B cell (primary cell): ENCODE measurements around the gene ARSI. TPM values are rescaled to one million over a fixed set of nuclear protein-coding genes. Genes with fewer than 3 reads are reported as not detected.

Experiments used
- ATAC-seq: fragments of 200-7000 bp; cut with Tn5 transposase; one replicate; pipeline ENCODE4 v1.10.0; 2021; ENCODE audit warnings: low read depth, mild to moderate bottlenecking, moderate number of reproducible peaks, moderate library complexity
- CTCF ChIA-PET: fragments of 350-600 bp; sonication (Branson Sonifier 250); formaldehyde crosslinking; loops from one replicate; lab custom pipeline; 2021; ENCODE audit warnings: antibody characterized with exemption, inconsistent platforms; lab: Charles Lee
- POLR2A ChIA-PET: fragments of 350-600 bp; sonication (Branson Sonifier 250); formaldehyde crosslinking; loops from one replicate; lab custom pipeline; 2021; ENCODE audit warnings: antibody characterized with exemption; lab: Charles Lee
- DNase-seq: peaks from one replicate; pipeline ENCODE4 v3.0.0; 2013
- H2AFZ ChIP-seq: 2 replicates; pipeline ENCODE4 v1.6.1; 2012; ENCODE audit warnings: mild to moderate bottlenecking, low read depth, low read length; ENCODE audit not compliant: insufficient read depth, poor library complexity, severe bottlenecking
- H3K27ac ChIP-seq, 2 donors: 1 replicate in 1 of 2; 2 replicates in 1 of 2; pipeline ENCODE4 v1.5.1; 2012 to 2013; ENCODE audit warnings: low read length in 2 of 2, mild to moderate bottlenecking in 2 of 2, moderate library complexity in 1 of 2
- H3K27me3 ChIP-seq, 4 experiments: fragments of 200-600 bp in 1 of 4; sonication (generic) in 1 of 4; replicated peaks in 1 of 4; 1 replicate in 2 of 4; 2 replicates in 2 of 4; pipeline versions ENCODE4 v1.6.1 to v1.7.0; 2013 to 2016; ENCODE audit warnings: low read length in 3 of 4, mild to moderate bottlenecking in 2 of 4, mixed read lengths in 1 of 4, moderate library complexity in 1 of 4; ENCODE audit not compliant: insufficient read depth in 4 of 4, control insufficient read depth in 3 of 4; ENCODE audit errors: control extremely low read depth in 1 of 4
- H3K36me3 ChIP-seq, 2 experiments: replicated peaks in 1 of 2; 1 replicate in 1 of 2; 2 replicates in 1 of 2; pipeline versions ENCODE4 v1.6.1 to v1.7.1; 2013; ENCODE audit warnings: low read length in 1 of 2; ENCODE audit not compliant: insufficient read depth in 2 of 2, control insufficient read depth in 1 of 2; ENCODE audit errors: control extremely low read depth in 1 of 2, extremely low read depth in 1 of 2
- H3K4me1 ChIP-seq, 2 donors: fragments of 200-600 bp in 1 of 2; sonication (generic) in 1 of 2; 1 replicate in 1 of 2; 2 replicates in 1 of 2; pipeline versions ENCODE4 v1.5.1 to v1.6.1; 2013 to 2017; ENCODE audit warnings: low read length in 2 of 2; ENCODE audit not compliant: control insufficient read depth in 2 of 2, insufficient read depth in 2 of 2
- H3K4me2 ChIP-seq: replicated peaks from 2 replicates; pipeline ENCODE3; 2012; ENCODE audit warnings: mild to moderate bottlenecking, low read depth, low read length; ENCODE audit not compliant: poor library complexity, severe bottlenecking
- H3K4me3 ChIP-seq, 5 experiments: fragments of 200-600 bp in 1 of 5; sonication (generic) in 1 of 5; 1 replicate in 3 of 5; 2 replicates in 2 of 5; pipeline versions ENCODE4 v1.5.1 to v1.7.0; 2011 to 2016; ENCODE audit warnings: low read length in 4 of 5, mild to moderate bottlenecking in 4 of 5, low read depth in 2 of 5, control low read depth in 1 of 5, moderate library complexity in 1 of 5; ENCODE audit not compliant: insufficient read depth in 1 of 5; ENCODE audit errors: control extremely low read depth in 1 of 5, extremely low read depth in 1 of 5
- H3K79me2 ChIP-seq: fragments of 200-600 bp; sonication (generic); one replicate; pipeline ENCODE4 v1.6.0; 2016; ENCODE audit warnings: low read length; ENCODE audit not compliant: control insufficient read depth, insufficient read depth
- H3K9ac ChIP-seq: fragments of 200-600 bp; sonication (generic); 2 replicates; pipeline ENCODE4 v1.6.1; 2017; ENCODE audit warnings: mild to moderate bottlenecking, low read length, moderate library complexity
- H3K9me3 ChIP-seq, 3 donors: one replicate each; pipeline versions ENCODE4 v1.6.1 to v1.7.1; 2013; ENCODE audit warnings: low read length in 2 of 3; ENCODE audit not compliant: control insufficient read depth in 2 of 3, insufficient read depth in 1 of 3; ENCODE audit errors: control extremely low read depth in 1 of 3
- H4K20me1 ChIP-seq: 2 replicates; pipeline ENCODE4 v1.6.0; 2012; ENCODE audit warnings: mild to moderate bottlenecking, low read length; ENCODE audit not compliant: insufficient read depth, control insufficient read depth, poor library complexity, severe bottlenecking
- H3K27ac Mint-ChIP-seq: one replicate; pipeline ENCODE4 v1.8.0; 2021; ENCODE audit warnings: mixed read lengths
- H3K27me3 Mint-ChIP-seq: one replicate; pipeline ENCODE4 v1.8.0; 2021; ENCODE audit warnings: mixed read lengths
- H3K4me1 Mint-ChIP-seq: one replicate; pipeline ENCODE4 v1.8.0; 2021; ENCODE audit warnings: mixed read lengths
- H3K4me3 Mint-ChIP-seq: one replicate; pipeline ENCODE4 v1.8.0; 2021; ENCODE audit warnings: mixed read lengths
- H3K9me3 Mint-ChIP-seq: one replicate; pipeline ENCODE4 v1.8.0; 2022; ENCODE audit warnings: mixed read lengths; ENCODE audit not compliant: insufficient read depth
- EZH2 ChIP-seq: IDR thresholded peaks from 2 replicates; pipeline ENCODE4 v1.6.1; 2012; ENCODE audit warnings: borderline replicate concordance, low read depth, mild to moderate bottlenecking, moderate library complexity, low read length; ENCODE audit not compliant: insufficient read depth, poor library complexity, severe bottlenecking
- WGBS: methylation state at CpG from one replicate; pipeline ENCODE4 v1.1.5; 2013; ENCODE audit warnings: missing lambda C conversion rate; ENCODE audit not compliant: insufficient coverage; 5-methylcytosine and 5-hydroxymethylcytosine counted together
- intact Hi-C: fragments of 100-400 bp; cut with micrococcal nuclease; formaldehyde crosslinking; loops from one replicate; pipeline ENCODE4 v1.10.0; 2022
- polyA plus RNA-seq: library from polyadenylated mRNA; depleted of rRNA; stranded (reverse); fragments of >200 nt; gene quantifications from 2 replicates; pipeline ENCODE4 v1.2.3, GENCODE V29; 2012
- total RNA-seq, 2 donors: library from RNA; stranded (reverse); fragments of 120-200 nt in 1 of 2; gene quantifications; 1 replicate in 1 of 2; 2 replicates in 1 of 2; pipeline versions ENCODE4 v1.2.3 to v1.2.4, GENCODE V29; 2013 to 2022
- TF ChIP-seq, protein P1 (sequence below): fragments of 200-600 bp; IDR thresholded peaks from one replicate; pipeline ENCODE4 v1.8.0; 2022; ENCODE audit warnings: antibody characterized with exemption, mild to moderate bottlenecking

Gene ARSI
- total and polyA plus RNA-seq, 2 donors (not counting 1 experiment from before 2014, with no cell fraction given), result not detected

GRCh38 chr5:150291388-150292385 is 11.0 kb downstream of the ARSI start:
- Mint-ChIP-seq H3K4me1 (no peaks in the 10 kb centered on the region), H3K27ac (no peak overlapping the region), H3K27me3 (peaks cover 8% of the 10 kb centered on the region), H3K4me3 (no peak overlapping the region), H3K9me3 (no peaks in the 10 kb centered on the region)
- 88% methylated on average over 7 of the region's 13 CpGs for WGBS
- no peaks in the 10 kb centered on the region for H3K9me3 ChIP-seq
- no peak overlapping the region for H3K4me2 ChIP-seq
- H3K79me2 ChIP-seq, result no peaks in the 10 kb centered on the region
- no peak overlapping the region for H2AFZ ChIP-seq
- H3K27me3 ChIP-seq, result peaks cover 0 to 9% (median 3%) of the 10 kb centered on the region in 4 experiments
- H3K36me3 ChIP-seq, result no peaks in the 10 kb centered on the region
- TF ChIP-seq, protein P1, sequence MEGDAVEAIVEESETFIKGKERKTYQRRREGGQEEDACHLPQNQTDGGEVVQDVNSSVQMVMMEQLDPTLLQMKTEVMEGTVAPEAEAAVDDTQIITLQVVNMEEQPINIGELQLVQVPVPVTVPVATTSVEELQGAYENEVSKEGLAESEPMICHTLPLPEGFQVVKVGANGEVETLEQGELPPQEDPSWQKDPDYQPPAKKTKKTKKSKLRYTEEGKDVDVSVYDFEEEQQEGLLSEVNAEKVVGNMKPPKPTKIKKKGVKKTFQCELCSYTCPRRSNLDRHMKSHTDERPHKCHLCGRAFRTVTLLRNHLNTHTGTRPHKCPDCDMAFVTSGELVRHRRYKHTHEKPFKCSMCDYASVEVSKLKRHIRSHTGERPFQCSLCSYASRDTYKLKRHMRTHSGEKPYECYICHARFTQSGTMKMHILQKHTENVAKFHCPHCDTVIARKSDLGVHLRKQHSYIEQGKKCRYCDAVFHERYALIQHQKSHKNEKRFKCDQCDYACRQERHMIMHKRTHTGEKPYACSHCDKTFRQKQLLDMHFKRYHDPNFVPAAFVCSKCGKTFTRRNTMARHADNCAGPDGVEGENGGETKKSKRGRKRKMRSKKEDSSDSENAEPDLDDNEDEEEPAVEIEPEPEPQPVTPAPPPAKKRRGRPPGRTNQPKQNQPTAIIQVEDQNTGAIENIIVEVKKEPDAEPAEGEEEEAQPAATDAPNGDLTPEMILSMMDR, result no peak
- no peak for TF ChIP-seq EZH2
- ATAC-seq (no peak), DNase-seq (no peak)
- H3K4me1 ChIP-seq, result no peaks in the 10 kb centered on the region
- CTCF ChIA-PET, result no interaction called here
- POLR2A ChIA-PET, result no interaction called here
- H3K27ac ChIP-seq, result no peak overlapping the region
- H4K20me1 ChIP-seq, result no peaks in the 10 kb centered on the region
- H3K9ac ChIP-seq, result no peak overlapping the region
- no peak overlapping the region for H3K4me3 ChIP-seq
- intact Hi-C loops, result no loop called here
